NCI-H2171 treated with DMSO at 0.1 percent for 48 hours (cell line): ENCODE results near the gene USP10.
"Not testable (repeated sequence)": the region's sequence is repeated elsewhere in the genome, so short reads cannot be mapped to it uniquely, and the experiment has no call there.

Source experiments
- DNase-seq: peaks from one replicate; lab custom pipeline; 2025; lab: John Stamatoyannopoulos, UW

The USP10 gene

GRCh38 chr16:84673203-84673535, 26.6 kb upstream of the USP10 start:
- no peak for DNase-seq

- no peak for DNase-seq
Measured at GRCh38 chr16:84673561-84673960, 26.2 kb upstream of the USP10 start.

- no peak for DNase-seq
Measured at GRCh38 chr16:84675423-84675822, 24.4 kb upstream of the USP10 start.

GRCh38 chr16:84675884-84676283, 23.9 kb upstream of the USP10 start:
- DNase-seq = no peak

- DNase-seq = no peak
Measured at GRCh38 chr16:84677017-84677803, 22.6 kb upstream of the USP10 start.

GRCh38 chr16:84677849-84678248, 22.0 kb upstream of the USP10 start:
- no peak for DNase-seq

- DNase-seq = no peak
Measured at GRCh38 chr16:84678541-84678940, 21.3 kb upstream of the USP10 start.

- no peak for DNase-seq
Measured at GRCh38 chr16:84680165-84680842, 19.5 kb upstream of the USP10 start.

GRCh38 chr16:84680843-84681629, 18.8 kb upstream of the USP10 start:
- no peak for DNase-seq

GRCh38 chr16:84683691-84684591, 15.9 kb upstream of the USP10 start:
- no peak for DNase-seq

- DNase-seq = no peak
Measured at GRCh38 chr16:84684592-84684965, 15.2 kb upstream of the USP10 start.

- DNase-seq = no peak
Measured at GRCh38 chr16:84685210-84685609, 14.6 kb upstream of the USP10 start.

- DNase-seq = no peak
Measured at GRCh38 chr16:84686707-84687298, 13.0 kb upstream of the USP10 start.

- DNase-seq = no peak
Measured at GRCh38 chr16:84687715-84688114, 12.1 kb upstream of the USP10 start.

- DNase-seq = not testable (repeated sequence)
Measured at GRCh38 chr16:84688163-84688562, 11.6 kb upstream of the USP10 start.

GRCh38 chr16:84689111-84689510, 10.7 kb upstream of the USP10 start:
- peak; percentile 68 for DNase-seq

- no peak for DNase-seq
Measured at GRCh38 chr16:84690088-84690819, 9.5 kb upstream of the USP10 start.

- DNase-seq = no peak
Measured at GRCh38 chr16:84692451-84693214, 7.2 kb upstream of the USP10 start.

GRCh38 chr16:84693869-84694268, 5.9 kb upstream of the USP10 start:
- DNase-seq = not testable (repeated sequence)

GRCh38 chr16:84694980-84695379, 4.8 kb upstream of the USP10 start:
- DNase-seq = no peak
